Hepatocyte (in vitro differentiated cells): ENCODE data around the gene SLC35A4. TPM values are rescaled to one million over a fixed set of nuclear protein-coding genes. Genes with fewer than 3 reads are reported as not detected.
"Not testable (repeated sequence)": the region's sequence is repeated elsewhere in the genome, so short reads cannot be mapped to it uniquely, and the experiment has no call there.

Source experiments
- DNase-seq: peaks from one replicate; pipeline ENCODE4 v3.0.0-alpha.2; 2016; ENCODE audit warnings: low spot score
- H2AFZ ChIP-seq: fragments of 200-600 bp; sonication (generic); 2 replicates; pipeline ENCODE4 v1.6.0; 2016; ENCODE audit warnings: antibody characterized with exemption, mild to moderate bottlenecking
- H3K27ac ChIP-seq: fragments of 200-600 bp; sonication (generic); 2 replicates; pipeline ENCODE4 v1.5.1; 2016; ENCODE audit warnings: mild to moderate bottlenecking
- H3K27me3 ChIP-seq: fragments of 200-600 bp; sonication (generic); 2 replicates; pipeline ENCODE4 v1.6.1; 2016
- H3K36me3 ChIP-seq: fragments of 200-600 bp; sonication (generic); replicated peaks from 2 replicates; pipeline ENCODE4 v1.5.1; 2016; ENCODE audit warnings: low read depth; ENCODE audit not compliant: insufficient read depth
- H3K4me1 ChIP-seq: fragments of 200-600 bp; sonication (generic); 2 replicates; pipeline ENCODE4 v1.5.1; 2016; ENCODE audit warnings: mild to moderate bottlenecking, moderate library complexity; ENCODE audit not compliant: insufficient read depth
- H3K4me2 ChIP-seq: fragments of 200-600 bp; sonication (generic); 2 replicates; pipeline ENCODE4 v1.6.0; 2016
- H3K4me3 ChIP-seq: fragments of 200-600 bp; sonication (generic); 2 replicates; pipeline ENCODE4 v1.5.1; 2016; ENCODE audit warnings: mild to moderate bottlenecking
- H3K79me2 ChIP-seq: fragments of 200-600 bp; sonication (generic); 2 replicates; pipeline ENCODE4 v1.6.0; 2017; ENCODE audit warnings: mild to moderate bottlenecking
- H3K9me2 ChIP-seq: fragments of 200-600 bp; sonication (generic); replicated peaks from 2 replicates; pipeline ENCODE4 v1.6.0; 2017; ENCODE audit warnings: mild to moderate bottlenecking; ENCODE audit not compliant: insufficient read depth
- H3K9me3 ChIP-seq: fragments of 200-600 bp; sonication (generic); 2 replicates; pipeline ENCODE4 v1.5.1; 2016; ENCODE audit warnings: low read depth, mild to moderate bottlenecking
- H4K20me1 ChIP-seq: fragments of 200-600 bp; sonication (generic); 2 replicates; pipeline ENCODE4 v1.6.0; 2016; ENCODE audit warnings: mild to moderate bottlenecking; ENCODE audit not compliant: insufficient read depth, poor library complexity, severe bottlenecking
- EZH2 ChIP-seq: fragments of 200-600 bp; sonication (generic); IDR thresholded peaks from 2 replicates; pipeline ENCODE4 v1.6.1; 2016; ENCODE audit warnings: antibody characterized with exemption, mild to moderate bottlenecking, borderline replicate concordance
- EZH2phosphoT487 ChIP-seq: fragments of 200-600 bp; sonication (generic); IDR thresholded peaks from one replicate; pipeline ENCODE4 v1.6.1; 2018; ENCODE audit warnings: antibody characterized with exemption, mild to moderate bottlenecking, low read depth, moderate library complexity; ENCODE audit not compliant: unreplicated experiment, severe bottlenecking
- whole genome bisulfite sequencing: methylation state at CpG from one replicate; pipeline ENCODE4 v1.1.6; 2016; ENCODE audit warnings: low lambda C conversion rate; ENCODE audit errors: missing lambda C conversion rate; 5-methylcytosine and 5-hydroxymethylcytosine counted together
- polyA plus RNA-seq: library from polyadenylated mRNA; unstranded; fragments of >200 nt; fragmentation: Nextera tagmentation; extraction: Ambion mirVana; gene quantifications from 2 replicates; pipeline ENCODE4 v1.2.1, GENCODE V29; 2016
- total RNA-seq: library from RNA; depleted of rRNA; stranded (reverse); fragments of >200 nt; gene quantifications from 2 replicates; pipeline ENCODE4 v1.2.3, GENCODE V29; 2014
- TF ChIP-seq, protein P1 (sequence below): fragments of 200-600 bp; sonication (generic); IDR thresholded peaks from 2 replicates; pipeline ENCODE4 v1.5.1; 2016; ENCODE audit warnings: antibody characterized with exemption, mild to moderate bottlenecking; ENCODE audit not compliant: poor library complexity

SLC35A4 gene
- total and polyA plus RNA-seq, 2 experiments from 2014 or later, result 34.1 to 81.0 TPM

DNA sequence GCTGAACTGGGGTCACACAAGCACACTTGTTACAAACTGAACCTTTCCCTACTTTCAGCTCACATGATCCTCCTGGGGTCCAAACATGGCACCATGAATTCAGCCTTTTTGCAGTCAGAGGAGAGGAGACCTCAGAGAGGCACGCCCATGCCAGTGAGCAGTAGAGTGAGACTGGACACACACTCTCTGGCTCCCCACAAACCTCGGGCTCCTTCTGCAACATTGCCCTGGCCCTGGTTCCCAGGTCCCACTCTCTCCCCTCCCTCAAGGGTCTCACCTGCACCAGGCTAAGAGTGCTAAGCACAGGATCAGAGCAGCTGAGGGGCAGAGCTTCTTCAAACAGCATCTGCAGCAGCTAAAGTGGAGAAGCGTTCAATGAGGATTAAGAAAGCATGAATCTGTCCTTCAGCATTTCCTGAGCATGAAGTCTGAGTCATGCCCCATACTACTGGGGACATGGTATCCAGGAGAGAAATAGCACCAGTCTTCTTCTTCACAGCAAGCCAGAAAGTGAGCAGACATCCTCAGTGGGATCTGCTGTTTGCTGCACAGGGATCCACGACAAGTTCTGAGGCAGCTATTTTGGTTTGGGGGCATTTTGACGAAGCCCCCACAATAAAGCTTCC lies 27.2 kb downstream of the SLC35A4 start:
- no peak overlapping the region for H3K4me2 ChIP-seq
- H3K27me3 ChIP-seq, result no peaks in the 10 kb centered on the region
- no peaks in the 10 kb centered on the region for H3K9me3 ChIP-seq
- H2AFZ ChIP-seq, result no peak overlapping the region
- H3K9me2 ChIP-seq, result no peaks in the 10 kb centered on the region
- H3K4me1 ChIP-seq, result no peaks in the 10 kb centered on the region
- WGBS, result 86% methylated on average over 5 of the region's 5 CpGs
- H3K27ac ChIP-seq, result no peak overlapping the region
- TF ChIP-seq, protein P1, sequence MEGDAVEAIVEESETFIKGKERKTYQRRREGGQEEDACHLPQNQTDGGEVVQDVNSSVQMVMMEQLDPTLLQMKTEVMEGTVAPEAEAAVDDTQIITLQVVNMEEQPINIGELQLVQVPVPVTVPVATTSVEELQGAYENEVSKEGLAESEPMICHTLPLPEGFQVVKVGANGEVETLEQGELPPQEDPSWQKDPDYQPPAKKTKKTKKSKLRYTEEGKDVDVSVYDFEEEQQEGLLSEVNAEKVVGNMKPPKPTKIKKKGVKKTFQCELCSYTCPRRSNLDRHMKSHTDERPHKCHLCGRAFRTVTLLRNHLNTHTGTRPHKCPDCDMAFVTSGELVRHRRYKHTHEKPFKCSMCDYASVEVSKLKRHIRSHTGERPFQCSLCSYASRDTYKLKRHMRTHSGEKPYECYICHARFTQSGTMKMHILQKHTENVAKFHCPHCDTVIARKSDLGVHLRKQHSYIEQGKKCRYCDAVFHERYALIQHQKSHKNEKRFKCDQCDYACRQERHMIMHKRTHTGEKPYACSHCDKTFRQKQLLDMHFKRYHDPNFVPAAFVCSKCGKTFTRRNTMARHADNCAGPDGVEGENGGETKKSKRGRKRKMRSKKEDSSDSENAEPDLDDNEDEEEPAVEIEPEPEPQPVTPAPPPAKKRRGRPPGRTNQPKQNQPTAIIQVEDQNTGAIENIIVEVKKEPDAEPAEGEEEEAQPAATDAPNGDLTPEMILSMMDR, result no peak
- TF ChIP-seq EZH2phosphoT487, result no peak
- no peak for TF ChIP-seq EZH2
- no peaks in the 10 kb centered on the region for H3K36me3 ChIP-seq
- H4K20me1 ChIP-seq, result no peaks in the 10 kb centered on the region
- no peak overlapping the region for H3K4me3 ChIP-seq
- no peak for DNase-seq
- H3K79me2 ChIP-seq, result no peaks in the 10 kb centered on the region

DNA sequence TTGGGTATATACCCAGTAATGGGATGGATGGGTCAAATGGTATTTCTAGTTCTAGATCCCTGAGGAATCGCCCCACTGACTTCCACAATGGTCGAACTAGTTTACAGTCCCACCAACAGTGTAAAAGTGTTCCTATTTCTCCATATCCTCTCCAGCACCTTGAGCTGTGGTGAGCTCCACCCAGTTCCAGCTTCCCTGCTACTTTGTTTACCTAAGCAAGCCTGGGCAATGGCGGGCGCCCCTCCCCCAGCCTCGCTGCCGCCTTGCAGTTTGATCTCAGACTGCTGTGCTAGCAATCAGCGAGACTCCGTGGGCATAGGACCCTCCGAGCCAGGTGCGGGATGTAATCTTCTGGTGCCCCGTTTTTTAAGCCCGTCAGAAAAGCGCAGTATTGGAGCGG lies 28.4 kb downstream of the SLC35A4 start:
- not testable (repeated sequence) for H3K4me2 ChIP-seq, H3K27ac ChIP-seq, H4K20me1 ChIP-seq, H3K4me3 ChIP-seq, H3K79me2 ChIP-seq, H3K9me2 ChIP-seq, H3K36me3 ChIP-seq, H3K27me3 ChIP-seq, H3K4me1 ChIP-seq, H3K9me3 ChIP-seq, H2AFZ ChIP-seq, DNase-seq
- WGBS, result 50% methylated on average over 14 of the region's 14 CpGs

DNA sequence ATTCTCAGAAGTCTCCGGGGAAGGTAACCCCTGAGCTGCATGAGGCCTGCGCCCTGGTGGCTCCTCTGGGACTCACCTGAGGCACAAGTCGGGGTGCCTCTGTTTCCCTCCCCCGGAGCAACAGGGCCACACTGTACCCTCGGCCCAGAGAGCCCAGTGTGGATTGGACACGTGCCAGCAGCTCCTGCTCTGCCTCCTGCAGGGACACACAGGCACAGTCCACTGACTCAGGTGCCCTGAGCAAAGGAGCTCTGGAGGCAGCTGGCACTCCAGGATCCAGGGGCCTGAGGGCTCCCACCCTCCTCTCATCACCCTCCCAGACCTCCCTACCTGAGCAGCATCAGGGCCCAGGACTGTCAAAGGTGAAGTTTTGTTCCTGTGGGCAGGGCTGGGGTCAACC lies 29.5 kb downstream of the SLC35A4 start:
- no peak for DNase-seq
- Histone ChIP-seq H3K4me2 (no peak overlapping the region), H3K27me3 (no peaks in the 10 kb centered on the region), H2AFZ (no peak overlapping the region), H3K36me3 (no peaks in the 10 kb centered on the region), H3K79me2 (no peaks in the 10 kb centered on the region), H3K27ac (no peak overlapping the region), H3K4me3 (no peak overlapping the region), H4K20me1 (no peaks in the 10 kb centered on the region), H3K4me1 (no peaks in the 10 kb centered on the region), H3K9me3 (no peaks in the 10 kb centered on the region), H3K9me2 (no peaks in the 10 kb centered on the region)
- TF ChIP-seq, protein P1, result no peak
- TF ChIP-seq EZH2 (no peak), EZH2phosphoT487 (no peak)
- 90% methylated on average over 6 of the region's 6 CpGs for WGBS

DNA sequence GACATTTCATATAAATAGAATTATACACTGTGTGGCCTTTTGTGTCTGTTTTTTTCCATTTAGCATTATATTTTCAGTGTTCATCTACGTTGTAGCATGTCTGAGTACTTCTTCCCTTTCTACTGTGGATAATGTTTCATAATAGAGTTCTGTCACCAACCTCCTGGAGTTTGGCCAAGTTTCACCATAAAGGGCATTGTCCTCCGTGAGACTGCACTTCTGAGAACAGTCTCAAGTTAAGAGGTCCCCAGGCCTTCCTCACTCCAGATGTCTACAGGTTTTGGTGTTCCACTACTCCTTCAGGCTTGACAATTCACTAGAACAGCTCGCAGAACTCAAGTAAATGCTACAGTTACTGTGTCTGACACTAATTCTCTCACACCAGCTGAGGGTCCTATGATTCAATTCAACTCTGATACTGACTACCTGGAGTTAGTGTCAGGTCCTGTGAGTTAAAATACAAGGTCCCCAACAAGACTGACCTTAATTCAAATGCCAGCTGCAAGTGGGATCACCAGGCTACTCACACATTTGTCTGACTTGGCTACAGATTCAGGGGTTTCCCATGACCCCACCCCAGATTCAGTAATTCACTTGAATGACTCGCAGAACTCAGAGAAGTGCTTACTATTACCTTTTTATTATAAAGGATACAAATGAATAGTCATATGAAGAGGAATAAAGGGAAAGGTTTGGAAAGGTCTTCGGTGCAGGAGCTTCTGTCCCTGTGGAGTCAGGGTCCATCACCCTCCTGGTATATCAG lies 31.1 kb downstream of the SLC35A4 start:
- Histone ChIP-seq H3K9me3 (no peaks in the 10 kb centered on the region), H3K27ac (no peak overlapping the region), H3K4me3 (no peak overlapping the region), H2AFZ (no peak overlapping the region), H3K4me2 (no peak overlapping the region), H3K4me1 (no peaks in the 10 kb centered on the region), H3K79me2 (no peaks in the 10 kb centered on the region), H4K20me1 (no peaks in the 10 kb centered on the region), H3K36me3 (no peaks in the 10 kb centered on the region), H3K27me3 (no peaks in the 10 kb centered on the region), H3K9me2 (no peaks in the 10 kb centered on the region)
- 81% methylated on average over 5 of the region's 5 CpGs for WGBS
- TF ChIP-seq EZH2 (no peak), EZH2phosphoT487 (no peak)
- TF ChIP-seq, protein P1, result no peak
- DNase-seq, result peak; percentile 31
